B cell (primary cell): ENCODE data around the gene BEGAIN. TPM values are rescaled to one million over a fixed set of nuclear protein-coding genes. Genes with fewer than 3 reads are reported as not detected.

ENCODE experiments used
- ATAC-seq: fragments of 200-7000 bp; cut with Tn5 transposase; one replicate; pipeline ENCODE4 v1.10.0; 2021; ENCODE audit warnings: low read depth, mild to moderate bottlenecking, moderate number of reproducible peaks, moderate library complexity
- CTCF ChIA-PET: fragments of 350-600 bp; sonication (Branson Sonifier 250); formaldehyde crosslinking; loops from one replicate; lab custom pipeline; 2021; ENCODE audit warnings: antibody characterized with exemption, inconsistent platforms; lab: Charles Lee
- POLR2A ChIA-PET: fragments of 350-600 bp; sonication (Branson Sonifier 250); formaldehyde crosslinking; loops from one replicate; lab custom pipeline; 2021; ENCODE audit warnings: antibody characterized with exemption; lab: Charles Lee
- DNase-seq: peaks from one replicate; pipeline ENCODE4 v3.0.0; 2013
- H2AFZ ChIP-seq: 2 replicates; pipeline ENCODE4 v1.6.1; 2012; ENCODE audit warnings: mild to moderate bottlenecking, low read depth, low read length; ENCODE audit not compliant: insufficient read depth, poor library complexity, severe bottlenecking
- H3K27ac ChIP-seq, 2 donors: 1 replicate in 1 of 2; 2 replicates in 1 of 2; pipeline ENCODE4 v1.5.1; 2012 to 2013; ENCODE audit warnings: low read length in 2 of 2, mild to moderate bottlenecking in 2 of 2, moderate library complexity in 1 of 2
- H3K27me3 ChIP-seq, 4 experiments: fragments of 200-600 bp in 1 of 4; sonication (generic) in 1 of 4; replicated peaks in 1 of 4; 1 replicate in 2 of 4; 2 replicates in 2 of 4; pipeline versions ENCODE4 v1.6.1 to v1.7.0; 2013 to 2016; ENCODE audit warnings: low read length in 3 of 4, mild to moderate bottlenecking in 2 of 4, mixed read lengths in 1 of 4, moderate library complexity in 1 of 4; ENCODE audit not compliant: insufficient read depth in 4 of 4, control insufficient read depth in 3 of 4; ENCODE audit errors: control extremely low read depth in 1 of 4
- H3K36me3 ChIP-seq, 2 experiments: replicated peaks in 1 of 2; 1 replicate in 1 of 2; 2 replicates in 1 of 2; pipeline versions ENCODE4 v1.6.1 to v1.7.1; 2013; ENCODE audit warnings: low read length in 1 of 2; ENCODE audit not compliant: insufficient read depth in 2 of 2, control insufficient read depth in 1 of 2; ENCODE audit errors: control extremely low read depth in 1 of 2, extremely low read depth in 1 of 2
- H3K4me1 ChIP-seq, 2 donors: fragments of 200-600 bp in 1 of 2; sonication (generic) in 1 of 2; 1 replicate in 1 of 2; 2 replicates in 1 of 2; pipeline versions ENCODE4 v1.5.1 to v1.6.1; 2013 to 2017; ENCODE audit warnings: low read length in 2 of 2; ENCODE audit not compliant: control insufficient read depth in 2 of 2, insufficient read depth in 2 of 2
- H3K4me2 ChIP-seq: replicated peaks from 2 replicates; pipeline ENCODE3; 2012; ENCODE audit warnings: mild to moderate bottlenecking, low read depth, low read length; ENCODE audit not compliant: poor library complexity, severe bottlenecking
- H3K4me3 ChIP-seq, 5 experiments: fragments of 200-600 bp in 1 of 5; sonication (generic) in 1 of 5; 1 replicate in 3 of 5; 2 replicates in 2 of 5; pipeline versions ENCODE4 v1.5.1 to v1.7.0; 2011 to 2016; ENCODE audit warnings: low read length in 4 of 5, mild to moderate bottlenecking in 4 of 5, low read depth in 2 of 5, control low read depth in 1 of 5, moderate library complexity in 1 of 5; ENCODE audit not compliant: insufficient read depth in 1 of 5; ENCODE audit errors: control extremely low read depth in 1 of 5, extremely low read depth in 1 of 5
- H3K79me2 ChIP-seq: fragments of 200-600 bp; sonication (generic); one replicate; pipeline ENCODE4 v1.6.0; 2016; ENCODE audit warnings: low read length; ENCODE audit not compliant: control insufficient read depth, insufficient read depth
- H3K9ac ChIP-seq: fragments of 200-600 bp; sonication (generic); 2 replicates; pipeline ENCODE4 v1.6.1; 2017; ENCODE audit warnings: mild to moderate bottlenecking, low read length, moderate library complexity
- H3K9me3 ChIP-seq, 3 donors: one replicate each; pipeline versions ENCODE4 v1.6.1 to v1.7.1; 2013; ENCODE audit warnings: low read length in 2 of 3; ENCODE audit not compliant: control insufficient read depth in 2 of 3, insufficient read depth in 1 of 3; ENCODE audit errors: control extremely low read depth in 1 of 3
- H4K20me1 ChIP-seq: 2 replicates; pipeline ENCODE4 v1.6.0; 2012; ENCODE audit warnings: mild to moderate bottlenecking, low read length; ENCODE audit not compliant: insufficient read depth, control insufficient read depth, poor library complexity, severe bottlenecking
- H3K27ac Mint-ChIP-seq: one replicate; pipeline ENCODE4 v1.8.0; 2021; ENCODE audit warnings: mixed read lengths
- H3K27me3 Mint-ChIP-seq: one replicate; pipeline ENCODE4 v1.8.0; 2021; ENCODE audit warnings: mixed read lengths
- H3K4me1 Mint-ChIP-seq: one replicate; pipeline ENCODE4 v1.8.0; 2021; ENCODE audit warnings: mixed read lengths
- H3K4me3 Mint-ChIP-seq: one replicate; pipeline ENCODE4 v1.8.0; 2021; ENCODE audit warnings: mixed read lengths
- H3K9me3 Mint-ChIP-seq: one replicate; pipeline ENCODE4 v1.8.0; 2022; ENCODE audit warnings: mixed read lengths; ENCODE audit not compliant: insufficient read depth
- CTCF ChIP-seq: fragments of 200-600 bp; IDR thresholded peaks from one replicate; pipeline ENCODE4 v1.8.0; 2022; ENCODE audit warnings: antibody characterized with exemption, mild to moderate bottlenecking
- EZH2 ChIP-seq: IDR thresholded peaks from 2 replicates; pipeline ENCODE4 v1.6.1; 2012; ENCODE audit warnings: borderline replicate concordance, low read depth, mild to moderate bottlenecking, moderate library complexity, low read length; ENCODE audit not compliant: insufficient read depth, poor library complexity, severe bottlenecking
- WGBS: methylation state at CpG from one replicate; pipeline ENCODE4 v1.1.5; 2013; ENCODE audit warnings: missing lambda C conversion rate; ENCODE audit not compliant: insufficient coverage; 5-methylcytosine and 5-hydroxymethylcytosine counted together
- intact Hi-C: fragments of 100-400 bp; cut with micrococcal nuclease; formaldehyde crosslinking; loops from one replicate; pipeline ENCODE4 v1.10.0; 2022
- polyA plus RNA-seq: library from polyadenylated mRNA; depleted of rRNA; stranded (reverse); fragments of >200 nt; gene quantifications from 2 replicates; pipeline ENCODE4 v1.2.3, GENCODE V29; 2012
- total RNA-seq, 2 donors: library from RNA; stranded (reverse); fragments of 120-200 nt in 1 of 2; gene quantifications; 1 replicate in 1 of 2; 2 replicates in 1 of 2; pipeline versions ENCODE4 v1.2.3 to v1.2.4, GENCODE V29; 2013 to 2022

The BEGAIN gene
- total and polyA plus RNA-seq, 2 donors (not counting 1 experiment from before 2014, with no cell fraction given) = 4.9 TPM; not detected in 1

- Histone ChIP-seq H2AFZ (no peak overlapping the region), H3K79me2 (no peaks in the 10 kb centered on the region), H3K36me3 (no peaks in the 10 kb centered on the region), H3K4me2 (no peak overlapping the region), H4K20me1 (no peaks in the 10 kb centered on the region), H3K9ac (no peak overlapping the region), H3K27ac (no peak overlapping the region), H3K27me3 (no peaks in the 10 kb centered on the region), H3K4me3 (no peak overlapping the region), H3K4me1 (no peaks in the 10 kb centered on the region), H3K9me3 (peaks cover 0 to 4% (median 0%) of the 10 kb centered on the region in 3 donors)
- Mint-ChIP-seq H3K27ac (no peak overlapping the region), H3K9me3 (no peaks in the 10 kb centered on the region), H3K4me3 (no peak overlapping the region), H3K4me1 (no peaks in the 10 kb centered on the region), H3K27me3 (no peaks in the 10 kb centered on the region)
- no peak for ATAC-seq
- TF ChIP-seq EZH2 (no peak), CTCF (no peak)
- 98% methylated on average over 24 of the region's 29 CpGs for WGBS
- DNase-seq = no peak
- ChIA-PET CTCF (no interaction called here), POLR2A (no interaction called here)
- intact Hi-C loops = no loop called here
Measured at GRCh38 chr14:100536721-100537445, 50.3 kb downstream of the BEGAIN start.

- Mint-ChIP-seq H3K4me1 (no peaks in the 10 kb centered on the region), H3K9me3 (no peaks in the 10 kb centered on the region), H3K27ac (no peak overlapping the region), H3K27me3 (no peaks in the 10 kb centered on the region), H3K4me3 (no peak overlapping the region)
- WGBS = 49% methylated on average over 7 of the region's 8 CpGs
- ATAC-seq = no peak
- Histone ChIP-seq H3K27me3 (no peaks in the 10 kb centered on the region), H3K9ac (no peak overlapping the region), H3K4me1 (no peaks in the 10 kb centered on the region), H3K4me2 (no peak overlapping the region), H3K27ac (no peak overlapping the region), H2AFZ (no peak overlapping the region), H4K20me1 (no peaks in the 10 kb centered on the region), H3K79me2 (no peaks in the 10 kb centered on the region), H3K4me3 (no peak overlapping the region), H3K9me3 (peaks cover 0 to 4% (median 0%) of the 10 kb centered on the region in 3 donors), H3K36me3 (no peaks in the 10 kb centered on the region)
- no peak for DNase-seq
- ChIA-PET POLR2A (no interaction called here), CTCF (no interaction called here)
- intact Hi-C loops = no loop called here
- no peak for TF ChIP-seq CTCF
- no peak for TF ChIP-seq EZH2
Measured at GRCh38 chr14:100536121-100536510, 51.1 kb downstream of the BEGAIN start.
